K562 (cell line): ENCODE measurements around the gene AMELX. TPM values are rescaled to one million over a fixed set of nuclear protein-coding genes. Genes with fewer than 3 reads are reported as not detected.

Experiments
- ATAC-seq: fragments of 200-7000 bp; cut with Tn5 transposase; 3 replicates; pipeline ENCODE4 v1.9.1; 2020; ENCODE audit warnings: moderate library complexity
- BruUV-seq: library from RNA; stranded (reverse); fragments of 400-500 nt; replicated peaks from 2 replicates; lab custom pipeline; 2021; lab: Mats Ljungman, UMichigan
- CTCF ChIA-PET: fragments of 300-600 bp; formaldehyde crosslinking; extraction: SDS; loops from one replicate; lab custom pipeline; 2021; ENCODE audit warnings: low intra/inter-chr PET ratio; lab: Yijun Ruan, JAX
- POLR2A ChIA-PET: fragments of 300-600, 350-650 bp; sonication (Branson Sonifier 250); formaldehyde crosslinking; extraction: SDS; loops from one replicate; lab custom pipeline; 2021; ENCODE audit warnings: antibody characterized with exemption, inconsistent platforms; lab: Yijun Ruan, JAX
- DNase-seq, 4 experiments: peaks; one replicate each; pipeline versions ENCODE4 v3.0.0 to v3.0.0-alpha.2; 2011 to 2018; ENCODE audit warnings: low spot score in 3 of 4, mixed read lengths in 3 of 4; ENCODE audit errors: extremely low read depth in 1 of 4
- FAIRE-seq: peaks from 2 replicates; lab custom pipeline; 2011; peaks lifted over from hg19 to GRCh38; lab: Jason Lieb, UNC
- H2AFZ ChIP-seq: 2 replicates; pipeline ENCODE4 v1.6.0; 2011; ENCODE audit warnings: low read depth, low read length, control low read depth, inconsistent platforms
- H3K27ac ChIP-seq: fragments of 200-600 bp; 3 replicates; pipeline ENCODE4 v1.8.0; 2011; ENCODE audit warnings: low read depth, mild to moderate bottlenecking, control low read depth, inconsistent platforms, low read length, moderate library complexity, mixed read lengths; ENCODE audit errors: extremely low read depth
- H3K27me3 ChIP-seq, 2 experiments: fragments of 300-600 bp in 1 of 2; 2 replicates in 1 of 2; 3 replicates in 1 of 2; pipeline versions ENCODE4 v1.6.0 to v1.8.0; 2011; ENCODE audit warnings: inconsistent platforms in 2 of 2, low read length in 2 of 2, mild to moderate bottlenecking in 1 of 2, mixed read lengths in 1 of 2, moderate library complexity in 1 of 2; ENCODE audit not compliant: control insufficient read depth in 2 of 2, insufficient read depth in 2 of 2
- H3K36me3 ChIP-seq: fragments of 300-600 bp; 3 replicates; pipeline ENCODE4 v1.8.0; 2011; ENCODE audit warnings: mild to moderate bottlenecking, low read length, inconsistent platforms; ENCODE audit not compliant: control insufficient read depth, insufficient read depth
- H3K4me1 ChIP-seq, 2 experiments: fragments of 200-600 bp in 1 of 2; replicated peaks in 1 of 2; 2 replicates in 1 of 2; 3 replicates in 1 of 2; pipeline versions ENCODE4 v1.5.1 to v1.8.0; 2011; ENCODE audit warnings: inconsistent platforms in 2 of 2, low read length in 2 of 2, mild to moderate bottlenecking in 1 of 2, mixed read lengths in 1 of 2, moderate library complexity in 1 of 2; ENCODE audit not compliant: control insufficient read depth in 2 of 2, insufficient read depth in 2 of 2
- H3K4me2 ChIP-seq: 2 replicates; pipeline ENCODE4 v1.6.1; 2011; ENCODE audit warnings: low read length, control low read depth, inconsistent platforms, mixed read lengths; ENCODE audit not compliant: insufficient read depth
- H3K4me3 ChIP-seq: fragments of 200-600 bp; sonication (generic), shearing (Covaris generic); 2 replicates; pipeline ENCODE4 v1.5.1; 2016; ENCODE audit warnings: control low read depth, inconsistent platforms
- H3K79me2 ChIP-seq: fragments of 200-600 bp; 3 replicates; pipeline ENCODE4 v1.8.0; 2011; ENCODE audit warnings: low read length, inconsistent platforms; ENCODE audit not compliant: control insufficient read depth, insufficient read depth
- H3K9ac ChIP-seq, 2 experiments: 2 replicates each; pipeline versions ENCODE4 v1.6.0 to v1.6.1; 2011; ENCODE audit warnings: low read depth in 2 of 2, low read length in 2 of 2, control low read depth in 1 of 2, inconsistent platforms in 1 of 2, mild to moderate bottlenecking in 1 of 2, mixed read lengths in 1 of 2; ENCODE audit not compliant: insufficient read depth in 1 of 2
- H3K9me1 ChIP-seq: one replicate; pipeline ENCODE4 v1.6.0; 2011; ENCODE audit warnings: inconsistent platforms, mild to moderate bottlenecking, low read length, moderate library complexity; ENCODE audit not compliant: control insufficient read depth, insufficient read depth
- H3K9me3 ChIP-seq: replicated peaks from 2 replicates; pipeline ENCODE4 v1.5.1; 2011; ENCODE audit warnings: low read depth, low read length, inconsistent platforms; ENCODE audit not compliant: control insufficient read depth, insufficient read depth
- H4K20me1 ChIP-seq: replicated peaks from 2 replicates; pipeline ENCODE4 v1.6.1; 2011; ENCODE audit warnings: low read length, inconsistent platforms, mixed read lengths; ENCODE audit not compliant: control insufficient read depth, insufficient read depth
- MITF ChIP-seq: IDR thresholded peaks from 2 replicates; pipeline ENCODE4 v1.6.1; 2014; ENCODE audit warnings: antibody characterized with exemption
- NR2C1 ChIP-seq, 2 experiments: fragments of 450-650 bp; IDR thresholded peaks; 2 replicates each; pipeline ENCODE4 v1.6.1; 2017; ENCODE audit warnings: mild to moderate bottlenecking in 2 of 2, antibody characterized with exemption in 1 of 2, inconsistent platforms in 1 of 2, missing compliant biosample characterization in 1 of 2, missing genetic modification characterization in 1 of 2
- PKNOX1 ChIP-seq: fragments of 450-650 bp; IDR thresholded peaks from 2 replicates; pipeline ENCODE4 v1.6.1; 2016
- SPI1 ChIP-seq: IDR thresholded peaks from 2 replicates; pipeline ENCODE4 v1.6.1; 2011; ENCODE audit warnings: low read depth, low read length, control low read depth, borderline replicate concordance
- ZNF280A ChIP-seq: fragments of 450-650 bp; IDR thresholded peaks from 2 replicates; pipeline ENCODE4 v1.6.1; 2018; ENCODE audit warnings: mild to moderate bottlenecking, low read depth; ENCODE audit not compliant: partially characterized antibody
- ZNF639 ChIP-seq, 2 experiments: fragments of 200-800 bp in 1 of 2; sonication (Bioruptor generic) in 1 of 2; sonication (generic) in 1 of 2; formaldehyde crosslinking in 1 of 2; IDR thresholded peaks in 1 of 2; conservative IDR thresholded peaks in 1 of 2; 2 replicates each; pipeline versions ENCODE4 v1.5.0 to v1.6.1; 2016 to 2020; ENCODE audit warnings: missing compliant biosample characterization in 1 of 2, missing genetic modification characterization in 1 of 2, missing genetic modification reagents in 1 of 2
- ZNF766 ChIP-seq: fragments of 200-800 bp; sonication (Bioruptor generic); conservative IDR thresholded peaks from 2 replicates; pipeline ENCODE4 v1.6.1; 2016; ENCODE audit warnings: missing genetic modification characterization, missing compliant biosample characterization
- WGBS: fragments of 100-300 bp; shearing (Covaris generic); methylation state at CpG from one replicate; pipeline ENCODE4 v1.1.6; 2016; ENCODE audit warnings: low coverage, mixed read lengths; ENCODE audit not compliant: insufficient coverage; ENCODE audit errors: missing lambda C conversion rate; 5-methylcytosine and 5-hydroxymethylcytosine counted together
- in situ Hi-C: fragments of 300-500 bp; cut with MboI; formaldehyde crosslinking; loops from 4 replicates; pipeline ENCODE4 v1.15.0; 2018; ENCODE audit warnings: inconsistent platforms, mixed read lengths
- intact Hi-C: fragments of 100-400 bp; cut with micrococcal nuclease; formaldehyde crosslinking; loops from 2 replicates; pipeline ENCODE4 v1.14.2; 2022
- polyA plus RNA-seq, 8 experiments: library from polyadenylated mRNA; depleted of rRNA in 4 of 8; stranded (reverse) in 5 of 8; unstranded in 3 of 8; fragments of >200 nt; fragmentation: Nextera tagmentation in 2 of 8; fragmentation: Illumina TruSeq in 1 of 8; extraction: Ambion mirVana in 2 of 8; extraction: Trizol in 1 of 8; gene quantifications; 2 replicates each; pipeline versions ENCODE4 v1.2.1 to v1.2.3, GENCODE V29; 2011 to 2014; ENCODE audit warnings: inconsistent platforms in 1 of 8, missing spikeins in 1 of 8
- total RNA-seq, 7 experiments: library from RNA; depleted of rRNA in 6 of 7; stranded (reverse); fragments of >200 nt in 6 of 7; fragmentation: Illumina TruSeq in 2 of 7; extraction: Trizol in 2 of 7; gene quantifications; 2 replicates each; pipeline versions ENCODE4 v1.2.1 to v1.2.3, GENCODE V29; 2011 to 2021; ENCODE audit warnings: low replicate concordance in 1 of 7
- TF ChIP-seq, protein P1 (sequence below): sonication (generic); formaldehyde crosslinking; IDR thresholded peaks from 2 replicates; pipeline ENCODE4 v1.8.0; 2022; ENCODE audit warnings: missing genetic modification reagents, mild to moderate bottlenecking, borderline replicate concordance

AMELX gene
- total and polyA plus RNA-seq, 9 of the 15 experiments (the other 6 are each of a cell fraction or from before 2014, with no cell fraction given): 0.22 TPM; not detected in 8

- H2AFZ ChIP-seq: no peak overlapping the region
- H3K9me1 ChIP-seq: no peaks in the 10 kb centered on the region
- no peak for DNase-seq
- no TSS peak for BruUV-seq
- 0 out of 3 replicates have a peak, but pooled peaks have one; percentile 8 for ATAC-seq
- intact Hi-C loops: no loop called here
- no peaks in the 10 kb centered on the region for H3K9me3 ChIP-seq
- peaks cover 9% of the 10 kb centered on the region; the same call in 1 of the 3 replicates for H3K36me3 ChIP-seq
- H4K20me1 ChIP-seq: no peaks in the 10 kb centered on the region
- no peak for FAIRE-seq
- POLR2A ChIA-PET: interaction anchor here (1.5 kb wide), 1 partner anchor 198 kb away, joined by 3 read pairs; no protein-coding TSS in a partner anchor
- no peak overlapping the region for H3K4me3 ChIP-seq
- H3K27ac ChIP-seq: peak overlapping the region; percentile 92
- TF ChIP-seq ZNF766 (CRISPR knock-in tag) (0 out of 2 replicates have a peak, but pooled peaks have one; percentile 19), ZNF280A (no peak), NR2C1 (IDR thresholded peaks at IDR 0.05) (no peak), NR2C1 (tag; IDR thresholded peaks at IDR 0.05) (0 out of 2 replicates have a peak, but pooled peaks have one; percentile 15), PKNOX1 (peak; percentile 44), MITF (no peak), SPI1 (peak; percentile 85), ZNF639 (CRISPR knock-in tag; conservative IDR thresholded peaks at IDR 0.05 in 1 of 2, IDR thresholded peaks at IDR 0.05 in 1 of 2) (0 out of 4 replicates have a peak, but pooled peaks of 1 of the 2 experiments have one; percentile 18)
- TF ChIP-seq, protein P1, sequence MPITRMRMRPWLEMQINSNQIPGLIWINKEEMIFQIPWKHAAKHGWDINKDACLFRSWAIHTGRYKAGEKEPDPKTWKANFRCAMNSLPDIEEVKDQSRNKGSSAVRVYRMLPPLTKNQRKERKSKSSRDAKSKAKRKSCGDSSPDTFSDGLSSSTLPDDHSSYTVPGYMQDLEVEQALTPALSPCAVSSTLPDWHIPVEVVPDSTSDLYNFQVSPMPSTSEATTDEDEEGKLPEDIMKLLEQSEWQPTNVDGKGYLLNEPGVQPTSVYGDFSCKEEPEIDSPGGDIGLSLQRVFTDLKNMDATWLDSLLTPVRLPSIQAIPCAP: no peak
- H3K9ac ChIP-seq: peak overlapping the region in 1 of 2 experiments; percentile 54; a peak in 2 of 4 replicates
- peaks cover 10 to 58% of the 10 kb centered on the region in 2 experiments for H3K4me1 ChIP-seq
- CTCF ChIA-PET: no interaction called here
- H3K27me3 ChIP-seq: no peaks in the 10 kb centered on the region
- in situ Hi-C loops: no loop called here
- H3K4me2 ChIP-seq: no peak overlapping the region
- H3K79me2 ChIP-seq: peaks cover 97% of the 10 kb centered on the region
- WGBS: 0% methylated on average over 2 of the region's 2 CpGs
These were observed 56.6 kb downstream of the AMELX start for GRCh38 chrX:11349661-11350337.
